Gastroesophageal sphincter (tissue), 3 donors: ENCODE measurements around the gene BDNF.

Source experiments
- CTCF ChIP-seq, 4 experiments: fragments of 200-600 bp in 2 of 4; fragments of 450-650 bp in 2 of 4; sonication (generic) in 1 of 4; IDR thresholded peaks; one replicate each; pipeline ENCODE4 v1.5.1; 2017 to 2019; ENCODE audit warnings: antibody characterized with exemption in 4 of 4, mild to moderate bottlenecking in 2 of 4, moderate library complexity in 2 of 4
- EP300 ChIP-seq: sonication (generic); formaldehyde crosslinking; IDR thresholded peaks from one replicate; pipeline ENCODE4 v1.6.1; 2017; ENCODE audit warnings: antibody characterized with exemption, mild to moderate bottlenecking
- POLR2A ChIP-seq, 2 donors: fragments of 450-650 bp; IDR thresholded peaks; one replicate each; pipeline ENCODE4 v1.6.1; 2017; ENCODE audit warnings: antibody characterized with exemption in 2 of 2, mild to moderate bottlenecking in 2 of 2, moderate library complexity in 1 of 2
- POLR2AphosphoS5 ChIP-seq: sonication (generic); formaldehyde crosslinking; IDR thresholded peaks from one replicate; pipeline ENCODE4 v1.6.1; 2017; ENCODE audit warnings: antibody characterized with exemption

- TF ChIP-seq CTCF (IDR thresholded peaks at IDR 0.05) = no peak
- no peak for TF ChIP-seq POLR2A (IDR thresholded peaks at IDR 0.05)
- TF ChIP-seq POLR2AphosphoS5 = no peak
- TF ChIP-seq EP300 = no peak
Observed at GRCh38 chr11:27721264-27722116, 21.2 kb upstream of the BDNF start.
